ENCODE results near the gene SDHAF1. TPM values are rescaled to one million over a fixed set of nuclear protein-coding genes. Genes with fewer than 3 reads are reported as not detected.

SDHAF1 gene
- total and polyA plus RNA-seq, 5 donors from 2014 or later: 11.8 to 71.2 (median 63.6) TPM

DNA sequence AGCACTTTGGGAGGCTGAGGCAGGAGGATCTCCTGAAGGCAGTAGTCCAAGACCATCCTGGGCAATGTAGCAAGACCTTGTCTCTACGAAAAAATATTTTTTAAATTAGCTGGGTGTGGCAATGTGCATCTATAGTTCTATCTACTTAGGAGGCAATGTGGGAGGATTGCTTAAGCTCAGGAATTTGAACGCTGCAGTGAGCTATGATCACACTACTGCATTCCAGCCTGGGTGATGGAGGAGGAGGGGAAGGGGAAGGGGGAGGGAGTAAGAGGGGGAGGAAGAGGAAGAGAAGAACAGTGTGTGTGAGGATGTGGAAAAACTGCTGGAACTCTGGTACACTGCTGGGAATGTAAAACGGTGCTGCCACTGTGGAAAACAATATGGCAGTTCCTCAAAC lies 46.8 kb downstream of the SDHAF1 start:
- Histone ChIP-seq H3K4me3 (ENCODE audit: low read depth, low read length) (no peak overlapping the region), H3K27me3 (ENCODE audit: control insufficient read depth, insufficient read depth, low read length) (no peaks in the 10 kb centered on the region), H3K27ac (ENCODE audit: insufficient read depth, low read length, poor library complexity, severe bottlenecking) (no peak overlapping the region)

DNA sequence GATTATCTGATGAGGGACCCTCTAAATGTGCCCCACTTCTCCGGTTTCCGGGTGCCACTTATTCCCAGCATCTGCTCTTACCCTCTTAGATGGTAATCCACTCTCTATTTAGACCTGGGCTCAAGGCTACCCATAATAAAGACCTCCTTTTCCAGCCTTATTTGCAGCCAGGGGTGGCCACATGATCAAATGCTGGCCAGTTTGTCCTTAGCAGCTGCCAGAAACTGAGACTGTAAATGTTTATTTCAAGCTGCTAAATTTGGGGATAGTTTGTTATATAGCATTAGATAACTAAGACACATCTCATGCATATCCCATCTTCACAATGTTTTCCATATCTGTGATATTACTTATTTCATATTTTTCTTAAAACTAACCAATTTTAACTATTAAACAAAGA lies 49.0 kb downstream of the SDHAF1 start:
- no peak overlapping the region for H3K27ac ChIP-seq (ENCODE audit: insufficient read depth, low read length, poor library complexity, severe bottlenecking)
- no peak for DNase-seq
- Mint-ChIP-seq H3K36me3 (peaks cover 17% of the 10 kb centered on the region), H3K27ac (no peak overlapping the region), H3K4me1 (peaks cover 0 to 17% (median 6%) of the 10 kb centered on the region in 4 donors), H3K27me3 (no peaks in the 10 kb centered on the region), H3K4me3 (no peak overlapping the region), H3K9me3 (no peaks in the 10 kb centered on the region)
- H3K4me3 ChIP-seq (ENCODE audit: low read depth, low read length): no peak overlapping the region
- H3K27me3 ChIP-seq (ENCODE audit: control insufficient read depth, insufficient read depth, low read length): no peaks in the 10 kb centered on the region
- no peaks in the 10 kb centered on the region for H3K9me3 ChIP-seq (ENCODE audit: control insufficient read depth in 2 of 2, low read length in 2 of 2)
- no peaks in the 10 kb centered on the region for H3K4me1 ChIP-seq (ENCODE audit: control insufficient read depth, insufficient read depth, low read length, poor library complexity, severe bottlenecking)
- H3K36me3 ChIP-seq (ENCODE audit: control insufficient read depth, insufficient read depth, low read length): no peaks in the 10 kb centered on the region
- no peak for ATAC-seq (ENCODE audit: low read depth in 2 of 2)

More for the DNA sequence above, 46.8 kb downstream of the SDHAF1 start:
- Mint-ChIP-seq H3K27me3 (no peaks in the 10 kb centered on the region), H3K36me3 (peaks cover 17% of the 10 kb centered on the region), H3K9me3 (no peaks in the 10 kb centered on the region), H3K4me3 (no peak overlapping the region), H3K27ac (no peak overlapping the region), H3K4me1 (peaks cover 0 to 15% (median 8%) of the 10 kb centered on the region in 4 donors)
- no peaks in the 10 kb centered on the region for H3K36me3 ChIP-seq (ENCODE audit: control insufficient read depth, insufficient read depth, low read length)
- no peaks in the 10 kb centered on the region for H3K9me3 ChIP-seq (ENCODE audit: control insufficient read depth in 2 of 2, low read length in 2 of 2)
- ATAC-seq (ENCODE audit: low read depth in 2 of 2): no peak
- no peak for DNase-seq
- no peaks in the 10 kb centered on the region for H3K4me1 ChIP-seq (ENCODE audit: control insufficient read depth, insufficient read depth, low read length, poor library complexity, severe bottlenecking)

Other genes with a start within 250 kb of the SDHAF1 start
- gene U2AF1L4, start 249.8 kb upstream of the SDHAF1 start, total RNA-seq: 70.8 TPM
- 10 to 100 TPM; 48.4 to 66.5 (median 58.5) TPM for gene U2AF1L4, start 249.8 kb upstream of the SDHAF1 start, polyA plus RNA-seq
- gene PSENEN, start 249.5 kb upstream of the SDHAF1 start, total RNA-seq: 21.1 TPM
- gene PSENEN, start 249.5 kb upstream of the SDHAF1 start, polyA plus RNA-seq: 10 to 100 TPM; 66.1 to 99.6 (median 72.9) TPM
- gene LIN37, start 246.6 kb upstream of the SDHAF1 start, total RNA-seq: 11.7 TPM
- 10 to 100 TPM in 3 of 4 donors, 1 to 10 TPM in 1; 9.9 to 16.5 (median 11.8) TPM for gene LIN37, start 246.6 kb upstream of the SDHAF1 start, polyA plus RNA-seq
- not detected for gene HSPB6, start 238.2 kb upstream of the SDHAF1 start, total RNA-seq
- not detected for gene HSPB6, start 238.2 kb upstream of the SDHAF1 start, polyA plus RNA-seq
- 39.5 TPM for gene PROSER3, start 237.0 kb upstream of the SDHAF1 start, total RNA-seq
- gene PROSER3, start 237.0 kb upstream of the SDHAF1 start, polyA plus RNA-seq: 1 to 10 TPM; 4.3 to 6.4 (median 5.0) TPM
- gene ARHGAP33, start 219.6 kb upstream of the SDHAF1 start, total RNA-seq: 46.7 TPM
- gene ARHGAP33, start 219.6 kb upstream of the SDHAF1 start, polyA plus RNA-seq: under 1 TPM in 1 of 4 donors, not detected in 3; 0.40 TPM
- not detected for gene PRODH2, start 182.3 kb upstream of the SDHAF1 start, total RNA-seq
- gene PRODH2, start 182.3 kb upstream of the SDHAF1 start, polyA plus RNA-seq: not detected
- gene NPHS1, start 142.7 kb upstream of the SDHAF1 start, total RNA-seq: not detected
- not detected for gene NPHS1, start 142.7 kb upstream of the SDHAF1 start, polyA plus RNA-seq
- gene KIRREL2, start 138.3 kb upstream of the SDHAF1 start, total RNA-seq: not detected
- gene KIRREL2, start 138.3 kb upstream of the SDHAF1 start, polyA plus RNA-seq: not detected
- gene APLP1, start 126.6 kb upstream of the SDHAF1 start, total RNA-seq: not detected
- not detected for gene APLP1, start 126.6 kb upstream of the SDHAF1 start, polyA plus RNA-seq
- 120 TPM for gene NFKBID, start 94.6 kb upstream of the SDHAF1 start, total RNA-seq
- 1 to 10 TPM; 2.7 to 4.2 (median 3.6) TPM for gene NFKBID, start 94.6 kb upstream of the SDHAF1 start, polyA plus RNA-seq
- gene HCST, start 92.7 kb upstream of the SDHAF1 start, total RNA-seq: 104 TPM
- gene HCST, start 92.7 kb upstream of the SDHAF1 start, polyA plus RNA-seq: 100 to 1,000 TPM; 640 to 863 (median 760) TPM
- gene TYROBP, start 86.9 kb upstream of the SDHAF1 start, total RNA-seq: not detected
- 1 to 10 TPM in 3 of 4 donors, under 1 TPM in 1; 0.49 to 6.9 (median 2.1) TPM for gene TYROBP, start 86.9 kb upstream of the SDHAF1 start, polyA plus RNA-seq
- 7.7 TPM for gene LRFN3, start 58.8 kb upstream of the SDHAF1 start, total RNA-seq
- gene LRFN3, start 58.8 kb upstream of the SDHAF1 start, polyA plus RNA-seq: 1 to 10 TPM in 1 of 4 donors, under 1 TPM in 3; 0.63 to 1.4 (median 0.84) TPM
- 1.5 TPM for gene SYNE4, start 13.6 kb downstream of the SDHAF1 start, total RNA-seq
- gene SYNE4, start 13.6 kb downstream of the SDHAF1 start, polyA plus RNA-seq: under 1 TPM in 1 of 4 donors, not detected in 3; 0.40 TPM
- 35.8 TPM for gene ALKBH6, start 19.0 kb downstream of the SDHAF1 start, total RNA-seq
- gene ALKBH6, start 19.0 kb downstream of the SDHAF1 start, polyA plus RNA-seq: 10 to 100 TPM; 18.3 to 32.7 (median 24.8) TPM
- 1.4 TPM for gene CLIP3, start 37.7 kb downstream of the SDHAF1 start, total RNA-seq
- gene CLIP3, start 37.7 kb downstream of the SDHAF1 start, polyA plus RNA-seq: 1 to 10 TPM in 1 of 4 donors, under 1 TPM in 3; 0.38 to 1.3 (median 0.61) TPM
- 2.9 TPM for gene THAP8, start 59.1 kb downstream of the SDHAF1 start, total RNA-seq
- gene THAP8, start 59.1 kb downstream of the SDHAF1 start, polyA plus RNA-seq: 1 to 10 TPM; 3.5 to 8.2 (median 6.7) TPM
- 6.8 TPM for gene WDR62, start 59.7 kb downstream of the SDHAF1 start, total RNA-seq
- under 1 TPM in 3 of 4 donors, not detected in 1; 0.21 to 0.46 (median 0.44) TPM for gene WDR62, start 59.7 kb downstream of the SDHAF1 start, polyA plus RNA-seq
- gene OVOL3, start 116.0 kb downstream of the SDHAF1 start, total RNA-seq: not detected
- gene OVOL3, start 116.0 kb downstream of the SDHAF1 start, polyA plus RNA-seq: not detected
- gene POLR2I, start 119.7 kb downstream of the SDHAF1 start, total RNA-seq: 29.4 TPM
- 100 to 1,000 TPM; 128 to 185 (median 160) TPM for gene POLR2I, start 119.7 kb downstream of the SDHAF1 start, polyA plus RNA-seq
- 129 TPM for gene TBCB, start 120.3 kb downstream of the SDHAF1 start, total RNA-seq
- gene TBCB, start 120.3 kb downstream of the SDHAF1 start, polyA plus RNA-seq: 100 to 1,000 TPM; 235 to 346 (median 289) TPM
- 262 TPM for gene CAPNS1, start 144.9 kb downstream of the SDHAF1 start, total RNA-seq
- gene CAPNS1, start 144.9 kb downstream of the SDHAF1 start, polyA plus RNA-seq: 100 to 1,000 TPM; 105 to 185 (median 140) TPM
- gene COX7A1, start 157.3 kb downstream of the SDHAF1 start, total RNA-seq: not detected
- not detected for gene COX7A1, start 157.3 kb downstream of the SDHAF1 start, polyA plus RNA-seq
- 5.7 TPM for gene ZNF565, start 219.5 kb downstream of the SDHAF1 start, total RNA-seq
- 1 to 10 TPM; 1.0 to 3.5 (median 2.4) TPM for gene ZNF565, start 219.5 kb downstream of the SDHAF1 start, polyA plus RNA-seq
- gene ZNF146, start 219.9 kb downstream of the SDHAF1 start, total RNA-seq: 26.4 TPM
- 10 to 100 TPM; 54.5 to 67.2 (median 60.6) TPM for gene ZNF146, start 219.9 kb downstream of the SDHAF1 start, polyA plus RNA-seq

Measured in CD4-positive, CD25-positive, alpha-beta regulatory T cell (primary cell).